8988T (cell line): Measurements from ENCODE around the gene TRAPPC2.
"Not testable (repeated sequence)": the region's sequence is repeated elsewhere in the genome, so short reads cannot be mapped to it uniquely, and the experiment has no call there.

Source experiments
- DNase-seq: peaks from one replicate; pipeline ENCODE4 v3.0.0; 2011

TRAPPC2 gene

GRCh38 chrX:13697455-13697854 lies 37.0 kb downstream of the TRAPPC2 start:
- DNase-seq = no peak

- no peak for DNase-seq
These were observed 38.8 kb downstream of the TRAPPC2 start for GRCh38 chrX:13695601-13696115.

GRCh38 chrX:13694983-13695382 lies 39.4 kb downstream of the TRAPPC2 start:
- no peak for DNase-seq

GRCh38 chrX:13694359-13694758 lies 40.1 kb downstream of the TRAPPC2 start:
- DNase-seq = no peak

GRCh38 chrX:13693341-13693961 lies 41.0 kb downstream of the TRAPPC2 start:
- DNase-seq = no peak

- DNase-seq = no peak
These were observed 41.6 kb downstream of the TRAPPC2 start for GRCh38 chrX:13692771-13693231.

GRCh38 chrX:13691841-13692371 lies 42.5 kb downstream of the TRAPPC2 start:
- no peak for DNase-seq

- DNase-seq = no peak
These were observed 43.6 kb downstream of the TRAPPC2 start for GRCh38 chrX:13690836-13691235.

GRCh38 chrX:13689741-13690211 lies 44.6 kb downstream of the TRAPPC2 start:
- DNase-seq = no peak

GRCh38 chrX:13688958-13689740 lies 45.3 kb downstream of the TRAPPC2 start, which contains the start of gene RAB9A:
RAB9A (plus strand) TSS chrX:13689128; CDS start chrX:13708747, 19,619 bp downstream.
- peak; percentile 91 for DNase-seq

GRCh38 chrX:13688384-13688957 lies 45.9 kb downstream of the TRAPPC2 start:
- no peak for DNase-seq

GRCh38 chrX:13687203-13687602 lies 47.2 kb downstream of the TRAPPC2 start:
- no peak for DNase-seq

- no peak for DNase-seq
These were observed 49.2 kb downstream of the TRAPPC2 start for GRCh38 chrX:13685126-13685763.

GRCh38 chrX:13684361-13684760 lies 50.1 kb downstream of the TRAPPC2 start:
- no peak for DNase-seq

GRCh38 chrX:13681595-13681994 lies 52.8 kb downstream of the TRAPPC2 start:
- no peak for DNase-seq

- DNase-seq = not testable (repeated sequence)
These were observed 54.7 kb downstream of the TRAPPC2 start for GRCh38 chrX:13679700-13680099.

GRCh38 chrX:13676885-13677284 lies 57.5 kb downstream of the TRAPPC2 start:
- no peak for DNase-seq

GRCh38 chrX:13673016-13673415 lies 61.4 kb downstream of the TRAPPC2 start:
- DNase-seq = no peak

- DNase-seq = no peak
These were observed 64.2 kb downstream of the TRAPPC2 start for GRCh38 chrX:13670197-13670596.

- DNase-seq = not testable (repeated sequence)
These were observed 64.7 kb downstream of the TRAPPC2 start for GRCh38 chrX:13669755-13670154.

GRCh38 chrX:13669246-13669737 lies 65.1 kb downstream of the TRAPPC2 start:
- DNase-seq = no peak

GRCh38 chrX:13667919-13668318 lies 66.5 kb downstream of the TRAPPC2 start:
- no peak for DNase-seq

- DNase-seq = no peak
These were observed 67.6 kb downstream of the TRAPPC2 start for GRCh38 chrX:13666836-13667235.
